GM18861 (cell line): ENCODE data around the gene NHSL2.
A peak's percentile ranks its signal among the peaks of the same experiment; 100 is the strongest.
"Not testable (repeated sequence)": the region's sequence is repeated elsewhere in the genome, so short reads cannot be mapped to it uniquely, and the experiment has no call there.

ENCODE experiments used
- ATAC-seq: cut with Tn5 transposase; IDR thresholded peaks from one replicate; pipeline ENCODE4 v1.9.1; 2021; ENCODE audit not compliant: unreplicated experiment

The NHSL2 gene

DNA sequence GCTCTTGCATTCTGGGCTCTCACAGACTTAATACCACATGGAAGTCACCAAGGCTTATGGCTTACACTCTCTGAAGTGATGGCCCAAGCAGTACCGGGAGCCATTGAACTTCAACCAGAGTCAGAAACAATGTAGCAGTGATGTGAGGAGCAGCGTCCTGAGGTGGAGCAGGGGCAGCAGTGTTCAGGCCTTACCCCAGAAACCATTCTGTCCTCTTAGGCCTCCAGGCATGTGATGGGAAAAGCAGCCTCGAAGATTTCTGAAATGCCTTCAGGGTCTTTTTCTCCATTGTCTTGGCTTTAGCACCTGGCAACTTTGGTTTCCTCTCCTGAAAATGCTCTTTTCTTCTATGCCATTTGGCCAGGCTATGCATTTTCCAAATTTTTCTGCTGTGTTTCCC, 248.1 kb downstream of the NHSL2 start:
- no peak for ATAC-seq

GRCh38 chrX:72159769-72160168, 249.1 kb downstream of the NHSL2 start:
- no peak for ATAC-seq

DNA sequence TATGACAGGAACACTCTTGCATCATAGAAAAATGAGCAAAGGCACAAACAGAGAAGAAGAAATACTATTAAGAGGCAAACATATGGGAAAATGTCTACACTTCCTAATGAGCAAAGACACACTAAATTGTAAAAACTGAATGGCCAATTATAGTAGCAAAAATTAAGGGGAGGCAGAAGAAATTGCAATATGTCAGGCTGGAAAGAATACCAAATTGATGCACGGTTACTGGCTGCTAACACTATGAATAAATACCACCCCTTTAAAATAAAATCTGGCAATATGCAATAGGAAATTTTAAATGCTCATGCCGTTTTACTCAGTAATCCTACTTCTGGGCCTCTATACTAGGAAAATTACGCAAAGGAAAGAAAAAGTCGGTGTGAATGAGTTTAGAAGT, 254.9 kb downstream of the NHSL2 start:
- ATAC-seq: no peak

- no peak for ATAC-seq
Measured at GRCh38 chrX:72169008-72169728, 258.5 kb downstream of the NHSL2 start.

DNA sequence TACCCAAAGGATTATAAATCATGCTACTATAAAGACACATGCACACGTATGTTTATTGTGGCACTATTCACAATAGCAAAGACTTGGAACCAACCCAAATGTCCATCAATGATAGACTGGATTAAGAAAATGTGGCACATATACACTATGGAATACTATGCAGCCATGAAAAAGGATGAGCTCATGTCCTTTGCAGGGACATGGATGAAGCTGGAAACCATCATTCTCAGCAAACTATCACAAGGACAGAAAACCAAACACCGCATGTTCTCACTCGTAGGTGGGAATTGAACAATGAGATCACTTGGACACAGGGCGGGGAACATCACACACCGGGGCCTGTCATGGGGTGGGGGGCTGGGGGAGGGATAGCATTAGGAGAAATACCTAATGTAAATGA, 265.6 kb downstream of the NHSL2 start:
- not testable (repeated sequence) for ATAC-seq

DNA sequence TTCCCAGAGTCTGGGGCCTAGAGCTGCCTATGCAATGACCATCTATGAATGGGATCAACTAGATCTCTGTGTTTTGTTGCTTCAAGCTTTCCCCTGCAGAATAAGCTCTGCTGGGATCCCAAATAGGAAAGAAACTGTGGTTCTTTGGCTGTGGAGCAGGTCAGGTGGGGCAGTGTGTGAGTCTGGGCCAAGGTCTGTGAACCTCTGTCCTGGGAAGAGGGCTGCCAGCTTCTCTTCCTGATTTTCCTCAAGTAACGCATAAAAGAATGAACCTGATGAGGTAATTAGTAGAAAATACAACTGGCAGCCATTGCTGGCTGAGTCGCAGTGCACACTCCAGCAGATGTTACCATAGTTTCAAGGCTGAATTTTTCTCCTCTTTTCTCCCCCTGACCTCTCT, 266.3 kb downstream of the NHSL2 start:
- ATAC-seq: no peak

GRCh38 chrX:72180539-72180938, 269.9 kb downstream of the NHSL2 start:
- ATAC-seq: no peak

DNA sequence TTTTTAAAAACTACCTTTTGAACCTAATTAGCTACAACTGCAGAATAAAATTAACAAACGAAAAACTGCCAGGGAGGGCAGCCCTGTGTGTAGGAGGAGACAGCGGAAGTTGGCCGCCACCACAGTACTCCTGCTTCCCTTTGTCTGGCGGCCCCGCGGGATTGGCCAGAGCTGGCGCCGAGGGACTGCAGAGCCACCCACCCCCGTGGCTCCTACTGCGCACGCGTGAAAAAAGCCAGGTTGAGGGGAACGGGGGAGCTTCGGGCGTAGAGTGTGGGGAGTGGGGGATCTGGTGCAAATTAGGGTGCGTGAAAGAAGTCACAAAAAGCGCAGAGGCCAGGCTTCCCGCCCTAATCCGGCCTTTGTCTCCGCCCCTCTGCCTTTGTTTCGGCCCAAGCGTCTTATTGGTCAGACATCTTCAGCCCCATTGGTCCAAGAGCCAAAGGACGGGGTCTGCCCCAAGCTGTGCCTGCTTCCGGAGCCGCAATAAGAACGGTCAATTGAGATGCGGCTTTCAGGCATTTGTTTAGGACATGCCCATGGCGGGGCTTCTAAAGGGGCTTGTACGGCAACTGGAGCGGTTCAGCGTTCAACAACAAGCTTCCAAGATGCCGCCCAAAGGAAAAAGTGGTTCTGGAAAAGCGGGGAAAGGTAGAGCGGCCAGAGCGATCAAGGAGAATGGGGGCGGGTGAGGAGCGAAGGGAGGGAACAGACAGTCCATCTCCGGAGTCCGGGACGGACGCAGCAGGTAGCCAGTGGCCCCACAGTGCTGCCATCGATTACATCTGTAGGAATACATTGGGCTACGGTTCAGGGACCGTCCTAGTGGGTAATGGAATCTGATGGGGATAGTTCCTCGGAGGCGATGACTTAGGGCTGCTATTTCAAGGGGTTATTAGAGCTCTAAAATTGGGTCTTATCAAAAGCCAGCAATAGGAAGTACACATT, 270.8 kb downstream of the NHSL2 start, which contains the start of gene PIN4:
PIN4 (plus strand) TSS at position 580 of the 948 bp plus-strand sequence; CDS start at position 609, 29 bp downstream.
- peak; percentile 85 for ATAC-seq

DNA sequence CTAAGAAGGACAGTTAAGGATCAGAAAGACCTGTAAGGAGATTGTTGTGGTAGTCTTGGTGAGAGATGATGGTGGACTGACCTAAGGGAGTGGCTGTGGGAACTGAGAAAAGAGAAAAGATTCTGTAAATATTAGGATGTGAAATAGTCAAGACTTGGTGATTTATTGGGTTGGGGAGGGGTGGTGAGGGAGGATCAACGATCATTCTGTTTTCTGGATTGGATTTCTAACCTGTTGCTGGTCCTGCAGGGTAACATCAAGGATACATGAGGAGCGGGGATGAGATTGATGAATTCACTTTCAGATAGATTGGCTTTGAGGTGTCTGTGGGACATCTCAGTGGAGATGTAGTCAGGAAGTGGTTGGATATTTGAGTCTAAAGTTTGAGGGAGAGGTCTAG, 272.3 kb downstream of the NHSL2 start:
- no peak for ATAC-seq

DNA sequence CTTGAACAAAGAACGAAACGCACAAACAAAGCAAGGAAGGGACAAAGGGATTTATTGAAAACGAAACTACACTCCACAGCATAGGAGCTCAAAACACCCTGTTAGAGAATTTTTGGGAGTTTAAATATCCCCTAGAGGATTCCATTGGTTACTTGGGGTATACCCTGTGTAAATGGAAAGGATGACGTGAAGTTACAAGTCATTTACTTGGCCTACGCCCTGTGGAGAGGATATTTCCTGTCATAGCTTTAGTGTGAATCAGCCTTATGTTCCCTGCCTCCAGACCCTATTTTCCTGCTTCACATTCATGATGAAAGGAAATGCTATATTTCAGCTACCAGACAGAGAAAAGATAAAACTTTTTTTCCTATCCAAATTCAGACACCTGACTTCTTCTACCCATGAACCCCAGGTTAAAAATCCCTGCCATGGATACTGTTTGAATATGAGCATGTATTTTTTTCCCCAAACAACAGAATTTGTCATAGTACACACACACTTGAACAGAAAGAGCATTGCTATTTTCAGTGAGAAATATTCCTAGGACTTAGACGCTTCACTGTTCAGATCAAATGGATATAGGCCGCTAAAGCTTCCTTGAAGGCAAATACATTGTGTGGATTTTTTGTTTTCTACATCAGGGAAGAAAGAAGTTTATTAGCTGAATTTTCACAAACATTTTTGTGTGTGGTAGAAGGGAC, 291.3 kb downstream of the NHSL2 start:
- ATAC-seq: no peak
